Uterus (tissue), 4 donors: ENCODE data around the gene CLIC1. TPM values are rescaled to one million over a fixed set of nuclear protein-coding genes. Genes with fewer than 3 reads are reported as not detected.

Experiments
- DNase-seq, 2 donors: peaks; one replicate each; pipeline ENCODE4 v3.0.0-alpha.2; 2019 to 2020
- H3K27ac ChIP-seq, 2 donors: fragments of 200-600 bp; sonication (generic); 1 replicate in 1 of 2; 2 replicates in 1 of 2; pipeline ENCODE4 v1.5.1; 2016 to 2018
- H3K27me3 ChIP-seq, 2 donors: fragments of 200-600 bp; sonication (generic); one replicate each; pipeline ENCODE4 v1.5.1; 2018 to 2019; ENCODE audit warnings: control low read depth in 1 of 2
- H3K36me3 ChIP-seq, 2 donors: fragments of 200-600 bp; sonication (generic); one replicate each; pipeline ENCODE4 v1.5.1; 2019; ENCODE audit warnings: control low read depth in 1 of 2
- H3K4me1 ChIP-seq, 2 donors: fragments of 200-600 bp; sonication (generic); one replicate each; pipeline ENCODE4 v1.5.1; 2018 to 2019; ENCODE audit warnings: control low read depth in 1 of 2
- H3K4me3 ChIP-seq, 2 donors: fragments of 200-600 bp; sonication (generic); 1 replicate in 1 of 2; 2 replicates in 1 of 2; pipeline ENCODE4 v1.5.1; 2018 to 2019; ENCODE audit warnings: mild to moderate bottlenecking in 1 of 2
- H3K9me3 ChIP-seq, 2 donors: fragments of 200-600 bp; sonication (generic); one replicate each; pipeline ENCODE4 v1.5.1; 2019; ENCODE audit warnings: control low read depth in 1 of 2
- CTCF ChIP-seq, 4 experiments: fragments of 200-600 bp in 2 of 4; fragments of 450-650 bp in 2 of 4; sonication (generic) in 2 of 4; IDR thresholded peaks; one replicate each; pipeline ENCODE4 v1.5.1; 2016 to 2019; ENCODE audit warnings: antibody characterized with exemption in 4 of 4, mild to moderate bottlenecking in 2 of 4, moderate library complexity in 1 of 4
- POLR2A ChIP-seq, 2 donors: fragments of 450-650 bp; IDR thresholded peaks; one replicate each; pipeline ENCODE4 v1.6.1; 2016; ENCODE audit warnings: antibody characterized with exemption in 2 of 2, mild to moderate bottlenecking in 1 of 2, moderate library complexity in 1 of 2
- intact Hi-C: fragments of 100-400 bp; cut with DNase I; formaldehyde crosslinking; loops from one replicate; pipeline ENCODE4 v1.15.1; 2023; ENCODE audit warnings: low total_unique reads
- total RNA-seq, 4 donors: library from RNA; depleted of rRNA in 3 of 4; stranded (reverse); fragments of >200 nt in 3 of 4; gene quantifications; one replicate each; pipeline versions ENCODE4 v1.1.0 to v1.2.4, GENCODE V29; 2014 to 2023
- donor health status: DM: yes; HTN: yes; CAD: no.

The CLIC1 gene
- total RNA-seq, 4 donors from 2014 or later, result 173 to 328 (median 216) TPM

- intact Hi-C loops, result no loop called here
- TF ChIP-seq POLR2A (IDR thresholded peaks at IDR 0.05) (no peak), CTCF (IDR thresholded peaks at IDR 0.05) (no peak)
- no peaks in the 10 kb centered on the region for H3K9me3 ChIP-seq
Observed at GRCh38 chr6:31692353-31692752, 44.0 kb downstream of the CLIC1 start.

GRCh38 chr6:31691564-31692108, 44.7 kb downstream of the CLIC1 start:
- no peak for DNase-seq
- no peaks in the 10 kb centered on the region for H3K36me3 ChIP-seq
- no peak overlapping the region for H3K4me3 ChIP-seq
- H3K27me3 ChIP-seq, result no peaks in the 10 kb centered on the region
- H3K27ac ChIP-seq, result no peak overlapping the region
- no peak for TF ChIP-seq CTCF (IDR thresholded peaks at IDR 0.05)
- no peak for TF ChIP-seq POLR2A (IDR thresholded peaks at IDR 0.05)
- no peaks in the 10 kb centered on the region for H3K4me1 ChIP-seq
- intact Hi-C loops, result no loop called here
- H3K9me3 ChIP-seq, result no peaks in the 10 kb centered on the region

More at GRCh38 chr6:31692353-31692752, 44.0 kb downstream of the CLIC1 start:
- Histone ChIP-seq H3K36me3 (no peaks in the 10 kb centered on the region), H3K4me1 (no peaks in the 10 kb centered on the region), H3K27ac (no peak overlapping the region), H3K4me3 (no peak overlapping the region), H3K27me3 (no peaks in the 10 kb centered on the region)
- DNase-seq, result no peak

GRCh38 chr6:31691078-31691463, 45.3 kb downstream of the CLIC1 start:
- Histone ChIP-seq H3K27ac (peak overlapping the region in 1 of 2 donors; percentile 40), H3K9me3 (no peaks in the 10 kb centered on the region), H3K4me1 (no peaks in the 10 kb centered on the region), H3K36me3 (no peaks in the 10 kb centered on the region), H3K27me3 (no peaks in the 10 kb centered on the region), H3K4me3 (no peak overlapping the region)
- no peak for TF ChIP-seq POLR2A (IDR thresholded peaks at IDR 0.05)
- TF ChIP-seq CTCF (IDR thresholded peaks at IDR 0.05), result no peak
- DNase-seq, result no peak
- intact Hi-C loops, result no loop called here

- no peak for DNase-seq
- Histone ChIP-seq H3K27me3 (no peaks in the 10 kb centered on the region), H3K4me3 (no peak overlapping the region), H3K27ac (peak overlapping the region; percentile 40 to 44), H3K4me1 (no peaks in the 10 kb centered on the region), H3K36me3 (no peaks in the 10 kb centered on the region), H3K9me3 (no peaks in the 10 kb centered on the region)
- TF ChIP-seq CTCF (IDR thresholded peaks at IDR 0.05) (no peak), POLR2A (IDR thresholded peaks at IDR 0.05) (no peak)
- intact Hi-C loops, result no loop called here
Observed at GRCh38 chr6:31690231-31691077, 45.9 kb downstream of the CLIC1 start.
